K562 (cell line): ENCODE measurements around the gene SLX4IP. TPM values are rescaled to one million over a fixed set of nuclear protein-coding genes. Genes with fewer than 3 reads are reported as not detected.
A peak's percentile ranks its signal among the peaks of the same experiment; 100 is the strongest.

Source experiments
- AFF4 ChIP-seq: sonication (generic); formaldehyde crosslinking; IDR thresholded peaks from 2 replicates; pipeline ENCODE4 v1.8.0; 2023; ENCODE audit warnings: mild to moderate bottlenecking, missing genetic modification reagents
- CBFA2T3 ChIP-seq: fragments of 450-650 bp; IDR thresholded peaks from 2 replicates; pipeline ENCODE4 v1.6.1; 2017
- KAT7 ChIP-seq: sonication (generic); formaldehyde crosslinking; IDR thresholded peaks from 2 replicates; pipeline ENCODE4 v1.8.0; 2022; ENCODE audit warnings: missing genetic modification reagents, mild to moderate bottlenecking, borderline replicate concordance
- LEF1 ChIP-seq: fragments of 450-650 bp; IDR thresholded peaks from 2 replicates; pipeline ENCODE4 v1.6.1; 2016; ENCODE audit warnings: mild to moderate bottlenecking
- PHF21A ChIP-seq: fragments of 450-650 bp; IDR thresholded peaks from 2 replicates; pipeline ENCODE4 v1.6.1; 2017; ENCODE audit warnings: low read depth, borderline replicate concordance
- PHF8 ChIP-seq: fragments of 200-600 bp; sonication (generic); IDR thresholded peaks from 2 replicates; pipeline ENCODE4 v1.6.1; 2012; ENCODE audit warnings: mixed run types, mild to moderate bottlenecking, inconsistent platforms, low read length, moderate library complexity, borderline replicate concordance
- RBFOX2 ChIP-seq: fragments of 200-400 bp; formaldehyde crosslinking; IDR thresholded peaks from 2 replicates; pipeline ENCODE4 v1.6.1; 2017; ENCODE audit warnings: low read depth, mild to moderate bottlenecking, low read length, moderate library complexity
- SMAD3 ChIP-seq: fragments of 450-650 bp; formaldehyde crosslinking; conservative IDR thresholded peaks from 2 replicates; pipeline ENCODE4 v1.4.0; 2020; ENCODE audit warnings: mild to moderate bottlenecking
- VEZF1 ChIP-seq: fragments of 200-800 bp; sonication (Bioruptor generic); IDR thresholded peaks from 2 replicates; pipeline ENCODE4 v1.6.1; 2017; ENCODE audit warnings: missing genetic modification characterization, missing compliant biosample characterization
- ZNF133 ChIP-seq: fragments of 250-450 bp; sonication (Bioruptor Pico); IDR thresholded peaks from 2 replicates; pipeline ENCODE4 v1.4.0; 2020; ENCODE audit warnings: mild to moderate bottlenecking
- ZNF785 ChIP-seq: fragments of 250-450 bp; sonication (Bioruptor Pico); IDR thresholded peaks from 2 replicates; pipeline ENCODE4 v1.4.0; 2020; ENCODE audit warnings: mild to moderate bottlenecking
- polyA plus RNA-seq, 8 experiments: library from polyadenylated mRNA; depleted of rRNA in 4 of 8; stranded (reverse) in 5 of 8; unstranded in 3 of 8; fragments of >200 nt; fragmentation: Nextera tagmentation in 2 of 8; fragmentation: Illumina TruSeq in 1 of 8; extraction: Ambion mirVana in 2 of 8; extraction: Trizol in 1 of 8; gene quantifications; 2 replicates each; pipeline versions ENCODE4 v1.2.1 to v1.2.3, GENCODE V29; 2011 to 2014; ENCODE audit warnings: inconsistent platforms in 1 of 8, missing spikeins in 1 of 8
- total RNA-seq, 7 experiments: library from RNA; depleted of rRNA in 6 of 7; stranded (reverse); fragments of >200 nt in 6 of 7; fragmentation: Illumina TruSeq in 2 of 7; extraction: Trizol in 2 of 7; gene quantifications; 2 replicates each; pipeline versions ENCODE4 v1.2.1 to v1.2.3, GENCODE V29; 2011 to 2021; ENCODE audit warnings: low replicate concordance in 1 of 7
- TF ChIP-seq, protein P1 (sequence below), 2 experiments: fragments of 450-650 bp in 1 of 2; sonication (generic) in 1 of 2; formaldehyde crosslinking; conservative IDR thresholded peaks; 2 replicates each; pipeline versions ENCODE4 v1.4.0 to v1.8.1; 2020 to 2022; ENCODE audit warnings: mild to moderate bottlenecking in 1 of 2, missing genetic modification reagents in 1 of 2

Gene SLX4IP
- total and polyA plus RNA-seq, 9 of the 15 experiments (the other 6 are each of a cell fraction or from before 2014, with no cell fraction given) = 1.5 to 5.9 (median 3.5) TPM

GRCh38 chr20:10673842-10674683 lies 239.0 kb downstream of the SLX4IP start, which contains the start of gene JAG1 (continued):
- TF ChIP-seq VEZF1 (CRISPR knock-in tag) = peak; percentile 59
- TF ChIP-seq, protein P1, sequence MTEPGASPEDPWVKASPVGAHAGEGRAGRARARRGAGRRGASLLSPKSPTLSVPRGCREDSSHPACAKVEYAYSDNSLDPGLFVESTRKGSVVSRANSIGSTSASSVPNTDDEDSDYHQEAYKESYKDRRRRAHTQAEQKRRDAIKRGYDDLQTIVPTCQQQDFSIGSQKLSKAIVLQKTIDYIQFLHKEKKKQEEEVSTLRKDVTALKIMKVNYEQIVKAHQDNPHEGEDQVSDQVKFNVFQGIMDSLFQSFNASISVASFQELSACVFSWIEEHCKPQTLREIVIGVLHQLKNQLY (CRISPR knock-in tag; conservative IDR thresholded peaks at IDR 0.05) = no peak
- no peak for TF ChIP-seq ZNF785 (CRISPR knock-in tag)
- TF ChIP-seq PHF8 = peak; percentile 22; the same call in 1 of the 2 replicates
- TF ChIP-seq PHF21A = no peak
- TF ChIP-seq LEF1 = no peak
- no peak for TF ChIP-seq CBFA2T3
- TF ChIP-seq ZNF133 (CRISPR knock-in tag) = no peak
- TF ChIP-seq SMAD3 (CRISPR knock-in tag) = no peak
- 0 out of 2 replicates have a peak, but pooled peaks have one; percentile 32 for TF ChIP-seq RBFOX2
- 0 out of 2 replicates have a peak, but pooled peaks have one; percentile 37 for TF ChIP-seq AFF4
- TF ChIP-seq KAT7 = peak; percentile 62; the same call in 1 of the 2 replicates
